Loucy (cell line): Measurements from ENCODE around the gene CKAP4.

Experiments
- H2AFZ ChIP-seq: fragments of 200-600 bp; sonication (generic); 2 replicates; pipeline ENCODE4 v1.6.0; 2016; ENCODE audit warnings: antibody characterized with exemption, mild to moderate bottlenecking, low read length, moderate library complexity
- H3F3A ChIP-seq: fragments of 200-600 bp; 2 replicates; pipeline ENCODE4 v1.6.0; 2016; ENCODE audit warnings: antibody characterized with exemption, low read depth, mild to moderate bottlenecking
- H3K27me3 ChIP-seq: fragments of 200-600 bp; sonication (generic); 2 replicates; pipeline ENCODE4 v1.6.1; 2014; ENCODE audit warnings: low read length, mild to moderate bottlenecking; ENCODE audit not compliant: insufficient read depth, poor library complexity, severe bottlenecking
- H3K36me3 ChIP-seq: fragments of 200-600 bp; sonication (generic); 2 replicates; pipeline ENCODE4 v1.6.1; 2016; ENCODE audit warnings: low read length; ENCODE audit not compliant: insufficient read depth
- H3K4me1 ChIP-seq: fragments of 200-600 bp; sonication (generic); 2 replicates; pipeline ENCODE4 v1.5.1; 2014; ENCODE audit warnings: low read length, mild to moderate bottlenecking; ENCODE audit not compliant: insufficient read depth, poor library complexity, severe bottlenecking
- H3K4me2 ChIP-seq: fragments of 200-600 bp; sonication (generic); 2 replicates; pipeline ENCODE4 v1.6.0; 2014; ENCODE audit warnings: antibody characterized with exemption, low read length, low read depth, mild to moderate bottlenecking; ENCODE audit not compliant: poor library complexity, severe bottlenecking
- H3K4me3 ChIP-seq: fragments of 200-600 bp; sonication (generic); 2 replicates; pipeline ENCODE4 v1.5.1; 2014; ENCODE audit warnings: low read length, mild to moderate bottlenecking, mixed read lengths; ENCODE audit not compliant: poor library complexity, severe bottlenecking
- H3K79me2 ChIP-seq: fragments of 200-600 bp; sonication (generic); 2 replicates; pipeline ENCODE4 v1.6.1; 2014; ENCODE audit warnings: low read length; ENCODE audit not compliant: insufficient read depth
- H3K9ac ChIP-seq: fragments of 200-600 bp; sonication (generic); 2 replicates; pipeline ENCODE4 v1.6.0; 2014; ENCODE audit warnings: mild to moderate bottlenecking, low read depth, low read length, moderate library complexity; ENCODE audit not compliant: poor library complexity, severe bottlenecking
- H3K9me2 ChIP-seq: fragments of 200-600 bp; sonication (generic); replicated peaks from 2 replicates; pipeline ENCODE4 v1.6.1; 2016; ENCODE audit warnings: low read depth, low read length, mixed read lengths
- H3K9me3 ChIP-seq: fragments of 200-600 bp; sonication (generic); 2 replicates; pipeline ENCODE4 v1.6.1; 2014; ENCODE audit warnings: mild to moderate bottlenecking, antibody characterized with exemption, low read length, low read depth; ENCODE audit not compliant: insufficient read depth
- H4K20me1 ChIP-seq: fragments of 200-600 bp; sonication (generic); 2 replicates; pipeline ENCODE4 v1.6.0; 2014; ENCODE audit warnings: antibody characterized with exemption, low read length, mild to moderate bottlenecking; ENCODE audit not compliant: insufficient read depth, poor library complexity, severe bottlenecking
- EZH2phosphoT487 ChIP-seq: fragments of 200-600 bp; IDR thresholded peaks from 2 replicates; pipeline ENCODE4 v1.6.1; 2018; ENCODE audit warnings: antibody characterized with exemption, mild to moderate bottlenecking, moderate library complexity, borderline replicate concordance
- TF ChIP-seq, protein P1 (sequence below): fragments of 200-600 bp; sonication (generic); conservative IDR thresholded peaks from 2 replicates; pipeline ENCODE4 v1.5.1; 2014; ENCODE audit warnings: mild to moderate bottlenecking, antibody characterized with exemption, low read length

Gene CKAP4

DNA sequence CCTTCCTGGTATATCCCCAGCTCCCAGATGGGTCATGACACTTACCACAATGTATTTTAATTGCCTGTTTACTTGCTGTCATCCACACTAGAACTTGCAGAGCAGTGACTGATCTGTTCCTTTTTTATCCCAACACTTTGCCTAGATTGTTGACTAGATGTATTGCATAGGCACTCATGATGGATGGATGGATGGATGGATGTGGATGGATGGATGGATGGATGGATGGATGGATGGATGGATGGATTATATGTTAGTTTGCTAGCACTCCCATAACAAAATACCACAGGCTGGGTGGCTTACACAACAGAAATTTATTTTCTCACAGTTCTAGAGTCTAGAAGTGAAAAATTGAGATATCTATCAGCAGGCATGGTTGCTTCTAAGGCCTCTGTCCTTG is 8.7 kb upstream of the CKAP4 start:
- Histone ChIP-seq H3K79me2 (no peaks in the 10 kb centered on the region), H3K9me3 (no peaks in the 10 kb centered on the region), H3K36me3 (no peaks in the 10 kb centered on the region), H2AFZ (no peak overlapping the region), H3K27me3 (no peaks in the 10 kb centered on the region), H3K4me2 (no peak overlapping the region), H3F3A (no peaks in the 10 kb centered on the region), H4K20me1 (no peaks in the 10 kb centered on the region), H3K9me2 (no peaks in the 10 kb centered on the region), H3K9ac (no peak overlapping the region), H3K4me1 (peaks cover 2% of the 10 kb centered on the region), H3K4me3 (no peak overlapping the region)
- TF ChIP-seq, protein P1, sequence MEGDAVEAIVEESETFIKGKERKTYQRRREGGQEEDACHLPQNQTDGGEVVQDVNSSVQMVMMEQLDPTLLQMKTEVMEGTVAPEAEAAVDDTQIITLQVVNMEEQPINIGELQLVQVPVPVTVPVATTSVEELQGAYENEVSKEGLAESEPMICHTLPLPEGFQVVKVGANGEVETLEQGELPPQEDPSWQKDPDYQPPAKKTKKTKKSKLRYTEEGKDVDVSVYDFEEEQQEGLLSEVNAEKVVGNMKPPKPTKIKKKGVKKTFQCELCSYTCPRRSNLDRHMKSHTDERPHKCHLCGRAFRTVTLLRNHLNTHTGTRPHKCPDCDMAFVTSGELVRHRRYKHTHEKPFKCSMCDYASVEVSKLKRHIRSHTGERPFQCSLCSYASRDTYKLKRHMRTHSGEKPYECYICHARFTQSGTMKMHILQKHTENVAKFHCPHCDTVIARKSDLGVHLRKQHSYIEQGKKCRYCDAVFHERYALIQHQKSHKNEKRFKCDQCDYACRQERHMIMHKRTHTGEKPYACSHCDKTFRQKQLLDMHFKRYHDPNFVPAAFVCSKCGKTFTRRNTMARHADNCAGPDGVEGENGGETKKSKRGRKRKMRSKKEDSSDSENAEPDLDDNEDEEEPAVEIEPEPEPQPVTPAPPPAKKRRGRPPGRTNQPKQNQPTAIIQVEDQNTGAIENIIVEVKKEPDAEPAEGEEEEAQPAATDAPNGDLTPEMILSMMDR, result no peak
- no peak for TF ChIP-seq EZH2phosphoT487

DNA sequence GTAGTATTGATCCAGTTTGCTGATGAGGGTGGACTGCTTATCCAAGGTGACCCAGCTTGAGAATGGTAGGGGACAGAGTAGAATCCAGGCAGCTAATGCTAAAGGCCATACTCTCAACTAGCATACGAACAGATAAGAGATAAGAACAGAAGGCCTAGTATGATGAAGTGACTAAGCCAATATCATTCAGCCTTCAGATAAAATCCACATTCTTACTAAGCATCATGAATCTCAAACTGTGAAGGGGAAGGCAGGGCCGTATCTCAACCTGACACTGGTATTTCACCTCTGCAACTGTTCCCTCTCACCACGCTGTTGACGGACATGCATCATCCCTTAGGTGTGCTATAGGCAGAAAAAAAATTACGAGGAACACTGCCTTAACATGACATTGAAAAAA is 8.1 kb upstream of the CKAP4 start:
- no peaks in the 10 kb centered on the region for H3K9me2 ChIP-seq
- TF ChIP-seq, protein P1, result no peak
- TF ChIP-seq EZH2phosphoT487, result no peak
- no peaks in the 10 kb centered on the region for H3K36me3 ChIP-seq
- H3K9me3 ChIP-seq, result no peaks in the 10 kb centered on the region
- H3K9ac ChIP-seq, result no peak overlapping the region
- no peak overlapping the region for H3K4me2 ChIP-seq
- no peaks in the 10 kb centered on the region for H4K20me1 ChIP-seq
- peaks cover 4% of the 10 kb centered on the region for H3K4me1 ChIP-seq
- H3K27me3 ChIP-seq, result no peaks in the 10 kb centered on the region
- H3F3A ChIP-seq, result no peaks in the 10 kb centered on the region
- H3K4me3 ChIP-seq, result no peak overlapping the region
- no peak overlapping the region for H2AFZ ChIP-seq
- H3K79me2 ChIP-seq, result no peaks in the 10 kb centered on the region

DNA sequence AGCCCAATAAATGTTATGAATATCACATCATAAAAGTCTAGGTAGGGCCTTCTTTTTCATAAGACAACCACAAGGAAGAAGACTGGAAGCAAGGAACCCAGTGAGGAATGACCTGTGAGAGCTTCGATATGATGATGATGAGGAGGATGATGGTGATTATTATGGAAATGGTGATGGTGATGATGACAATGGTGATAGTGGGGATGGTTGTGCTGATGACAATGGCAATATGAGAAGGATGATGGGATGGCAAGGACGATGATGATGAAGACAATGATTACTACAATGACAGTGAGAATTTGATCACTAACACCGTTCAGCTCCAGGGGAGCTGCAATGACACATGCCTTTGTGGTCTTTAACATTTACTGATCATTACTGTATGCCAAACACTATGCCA is 7.7 kb upstream of the CKAP4 start:
- Histone ChIP-seq H3K27me3 (no peaks in the 10 kb centered on the region), H3K79me2 (no peaks in the 10 kb centered on the region), H3K4me3 (no peak overlapping the region), H3K4me2 (no peak overlapping the region), H3K9me2 (no peaks in the 10 kb centered on the region), H2AFZ (no peak overlapping the region), H3K36me3 (no peaks in the 10 kb centered on the region), H4K20me1 (no peaks in the 10 kb centered on the region), H3K9ac (no peak overlapping the region), H3F3A (no peaks in the 10 kb centered on the region), H3K9me3 (no peaks in the 10 kb centered on the region), H3K4me1 (peaks cover 4% of the 10 kb centered on the region)
- TF ChIP-seq, protein P1, result no peak
- TF ChIP-seq EZH2phosphoT487, result no peak
